Tibial artery (tissue), 4 donors: ENCODE results near the gene B3GALT4.
A peak's percentile ranks its signal among the peaks of the same experiment; 100 is the strongest.

Source experiments
- DNase-seq, 2 donors: peaks; one replicate each; pipeline ENCODE4 v3.0.0-alpha.2; 2019
- H3K27ac ChIP-seq, 2 donors: fragments of 200-600 bp; sonication (generic) in 1 of 2; 1 replicate in 1 of 2; 2 replicates in 1 of 2; pipeline ENCODE4 v1.5.1; 2018 to 2019; ENCODE audit warnings: mild to moderate bottlenecking in 1 of 2
- H3K27me3 ChIP-seq, 2 donors: fragments of 200-600 bp; sonication (generic) in 1 of 2; one replicate each; pipeline versions ENCODE4 v1.5.1 to v1.6.0; 2016 to 2019
- H3K36me3 ChIP-seq, 3 donors: fragments of 200-600 bp; sonication (generic) in 2 of 3; one replicate each; pipeline ENCODE4 v1.5.1; 2016 to 2019; ENCODE audit warnings: mild to moderate bottlenecking in 2 of 3
- H3K4me1 ChIP-seq, 4 donors: fragments of 200-600 bp; sonication (generic) in 2 of 4; 1 replicate in 3 of 4; 2 replicates in 1 of 4; pipeline ENCODE4 v1.5.1; 2016 to 2019
- H3K4me3 ChIP-seq, 2 donors: fragments of 200-600 bp; sonication (generic) in 1 of 2; 1 replicate in 1 of 2; 2 replicates in 1 of 2; pipeline ENCODE4 v1.5.1; 2018 to 2019; ENCODE audit warnings: mild to moderate bottlenecking in 2 of 2
- H3K9me3 ChIP-seq, 3 donors: fragments of 200-600 bp; sonication (generic) in 1 of 3; one replicate each; pipeline ENCODE4 v1.5.1; 2016 to 2019
- intact Hi-C: fragments of 100-400 bp; cut with DNase I; formaldehyde crosslinking; loops from one replicate; pipeline ENCODE4 v1.15.0; 2023; ENCODE audit warnings: low total_unique reads
- TF ChIP-seq, protein P1 (sequence below), 2 experiments: fragments of 200-600 bp in 1 of 2; fragments of 450-650 bp in 1 of 2; IDR thresholded peaks; one replicate each; pipeline ENCODE4 v1.5.1; 2017 to 2019; ENCODE audit warnings: antibody characterized with exemption in 2 of 2, mild to moderate bottlenecking in 1 of 2, moderate library complexity in 1 of 2

The B3GALT4 gene, protein sequence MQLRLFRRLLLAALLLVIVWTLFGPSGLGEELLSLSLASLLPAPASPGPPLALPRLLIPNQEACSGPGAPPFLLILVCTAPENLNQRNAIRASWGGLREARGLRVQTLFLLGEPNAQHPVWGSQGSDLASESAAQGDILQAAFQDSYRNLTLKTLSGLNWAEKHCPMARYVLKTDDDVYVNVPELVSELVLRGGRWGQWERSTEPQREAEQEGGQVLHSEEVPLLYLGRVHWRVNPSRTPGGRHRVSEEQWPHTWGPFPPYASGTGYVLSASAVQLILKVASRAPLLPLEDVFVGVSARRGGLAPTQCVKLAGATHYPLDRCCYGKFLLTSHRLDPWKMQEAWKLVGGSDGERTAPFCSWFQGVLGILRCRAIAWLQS

DNA sequence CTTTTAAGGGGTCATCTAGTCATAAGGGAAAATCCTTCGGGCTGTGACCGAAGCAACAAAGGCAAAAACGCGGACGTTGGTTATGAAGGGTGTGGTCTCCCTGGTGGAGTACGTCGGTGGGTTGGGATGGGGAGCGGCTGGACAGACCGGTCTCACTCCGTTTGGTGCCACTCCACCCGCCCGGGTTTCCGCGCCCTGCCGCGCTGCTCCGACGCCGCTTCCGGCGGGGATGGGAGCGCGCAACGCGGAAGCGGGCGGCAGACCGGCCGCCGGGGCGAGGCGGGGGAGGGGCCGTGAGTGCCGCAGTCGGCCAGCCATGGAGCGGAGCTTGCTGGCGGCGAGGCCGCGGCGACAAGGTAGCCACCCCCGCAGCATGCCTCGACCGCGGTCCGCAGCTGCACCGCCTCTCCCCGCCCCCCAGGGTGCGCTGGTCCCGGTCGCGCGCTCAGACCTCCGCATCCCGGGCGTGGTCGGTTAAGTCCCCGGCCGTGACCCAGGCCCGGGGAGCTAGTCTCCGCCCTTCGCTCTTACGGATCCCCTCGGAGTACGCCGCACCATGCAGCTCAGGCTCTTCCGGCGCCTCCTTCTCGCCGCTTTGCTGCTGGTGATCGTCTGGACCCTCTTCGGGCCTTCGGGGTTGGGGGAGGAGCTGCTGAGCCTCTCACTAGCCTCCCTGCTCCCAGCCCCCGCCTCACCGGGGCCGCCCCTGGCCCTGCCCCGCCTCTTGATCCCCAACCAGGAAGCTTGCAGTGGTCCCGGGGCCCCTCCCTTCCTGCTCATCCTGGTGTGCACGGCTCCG is at the start of gene B3GALT4:
TSS of gene B3GALT4 (plus strand) at position 260 of the 799 bp plus-strand sequence. CDS start at position 557, 297 bp downstream.
- DNase-seq = peak; percentile 77 to 85
- Histone ChIP-seq H3K36me3 (peaks cover 18 to 70% (median 36%) of the 10 kb centered on the region in 3 donors), H3K27ac (peak within 1 kb of the TSS; percentile 87), H3K27me3 (no peaks in the 10 kb centered on the region), H3K4me3 (peak within 1 kb of the TSS; percentile 79 to 83), H3K4me1 (peaks cover 6 to 60% (median 46%) of the 10 kb centered on the region in 4 donors), H3K9me3 (no peaks in the 10 kb centered on the region)
- intact Hi-C loops = no loop called here
- TF ChIP-seq, protein P1, sequence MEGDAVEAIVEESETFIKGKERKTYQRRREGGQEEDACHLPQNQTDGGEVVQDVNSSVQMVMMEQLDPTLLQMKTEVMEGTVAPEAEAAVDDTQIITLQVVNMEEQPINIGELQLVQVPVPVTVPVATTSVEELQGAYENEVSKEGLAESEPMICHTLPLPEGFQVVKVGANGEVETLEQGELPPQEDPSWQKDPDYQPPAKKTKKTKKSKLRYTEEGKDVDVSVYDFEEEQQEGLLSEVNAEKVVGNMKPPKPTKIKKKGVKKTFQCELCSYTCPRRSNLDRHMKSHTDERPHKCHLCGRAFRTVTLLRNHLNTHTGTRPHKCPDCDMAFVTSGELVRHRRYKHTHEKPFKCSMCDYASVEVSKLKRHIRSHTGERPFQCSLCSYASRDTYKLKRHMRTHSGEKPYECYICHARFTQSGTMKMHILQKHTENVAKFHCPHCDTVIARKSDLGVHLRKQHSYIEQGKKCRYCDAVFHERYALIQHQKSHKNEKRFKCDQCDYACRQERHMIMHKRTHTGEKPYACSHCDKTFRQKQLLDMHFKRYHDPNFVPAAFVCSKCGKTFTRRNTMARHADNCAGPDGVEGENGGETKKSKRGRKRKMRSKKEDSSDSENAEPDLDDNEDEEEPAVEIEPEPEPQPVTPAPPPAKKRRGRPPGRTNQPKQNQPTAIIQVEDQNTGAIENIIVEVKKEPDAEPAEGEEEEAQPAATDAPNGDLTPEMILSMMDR (IDR thresholded peaks at IDR 0.05) = peak; percentile 49 to 51

DNA sequence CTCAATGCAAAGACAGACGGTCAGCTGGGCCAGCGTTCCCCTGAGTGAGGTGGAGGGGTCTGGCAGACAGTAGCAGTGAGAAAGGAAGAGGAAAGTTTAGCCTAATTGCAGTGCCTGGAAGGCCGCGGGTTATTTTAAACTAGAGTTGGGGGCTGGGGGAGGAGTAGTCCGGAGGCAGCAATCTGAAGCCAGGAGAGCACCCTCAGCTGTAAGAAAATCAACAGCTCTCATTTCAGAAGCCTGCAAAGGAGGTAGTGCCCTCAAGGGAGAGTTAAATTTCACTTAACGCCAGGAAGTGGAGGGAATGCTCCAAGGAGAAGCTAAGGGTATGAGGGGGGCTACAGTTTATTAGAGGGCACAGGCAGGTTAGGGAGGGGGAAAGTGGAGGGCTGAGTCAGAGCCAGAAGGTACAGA is 41.7 kb upstream of the B3GALT4 start:
- H3K27me3 ChIP-seq = peaks cover 0 to 52% of the 10 kb centered on the region in 2 donors
- peak in 1 of 2 donors; percentile 27 for DNase-seq
- no peak overlapping the region for H3K4me3 ChIP-seq
- H3K27ac ChIP-seq = no peak overlapping the region
- H3K9me3 ChIP-seq = no peaks in the 10 kb centered on the region
- no peaks in the 10 kb centered on the region for H3K36me3 ChIP-seq
- TF ChIP-seq, protein P1 (IDR thresholded peaks at IDR 0.05) = no peak
- H3K4me1 ChIP-seq = no peaks in the 10 kb centered on the region
- intact Hi-C loops = no loop called here

DNA sequence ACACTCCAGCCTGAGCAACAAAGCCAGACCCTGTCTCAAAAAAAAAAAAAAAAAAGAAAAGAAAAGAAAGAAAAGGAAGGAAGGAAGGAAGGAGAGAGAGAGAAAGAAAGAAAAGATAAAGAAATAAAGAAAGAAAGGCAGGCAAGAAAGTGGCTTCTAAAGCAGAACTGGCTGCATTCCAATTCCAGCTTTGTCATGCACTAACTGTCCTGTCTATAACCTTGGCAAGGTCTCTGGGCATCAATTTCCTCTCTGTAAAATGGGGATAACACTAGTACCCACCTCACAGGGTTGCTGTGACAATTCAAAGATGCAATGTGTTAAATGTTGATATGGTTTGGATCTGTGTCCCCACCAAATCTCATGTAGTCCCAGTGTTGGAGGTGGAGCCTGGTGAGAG is 40.6 kb upstream of the B3GALT4 start:
- Histone ChIP-seq H3K4me1 (no peaks in the 10 kb centered on the region), H3K27ac (no peak overlapping the region), H3K4me3 (no peak overlapping the region), H3K9me3 (no peaks in the 10 kb centered on the region), H3K27me3 (peaks cover 0 to 54% of the 10 kb centered on the region in 2 donors), H3K36me3 (no peaks in the 10 kb centered on the region)
- DNase-seq = no peak
- TF ChIP-seq, protein P1 (IDR thresholded peaks at IDR 0.05) = no peak
- intact Hi-C loops = no loop called here

DNA sequence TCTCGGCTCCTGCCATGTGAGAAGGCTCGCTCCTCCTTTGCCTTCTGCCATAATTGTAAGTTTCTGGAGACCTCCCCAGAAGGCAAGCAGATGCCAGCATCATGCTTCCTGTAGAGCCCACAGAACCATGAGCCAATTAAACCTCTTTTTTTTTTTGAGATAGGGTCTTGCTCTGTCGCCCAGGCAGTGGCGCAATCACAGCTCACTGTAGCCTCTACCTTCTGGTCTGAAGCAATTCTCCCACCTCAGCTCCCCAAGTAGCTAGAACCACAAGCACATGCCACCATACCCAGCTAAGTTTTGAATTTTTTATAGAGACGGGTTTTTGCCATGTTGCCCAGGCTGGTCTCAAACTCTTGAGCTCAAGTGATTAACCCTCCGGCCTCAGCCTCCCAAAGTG is 40.1 kb upstream of the B3GALT4 start:
- intact Hi-C loops = no loop called here
- H3K4me1 ChIP-seq = no peaks in the 10 kb centered on the region
- H3K4me3 ChIP-seq = no peak overlapping the region
- no peak overlapping the region for H3K27ac ChIP-seq
- H3K9me3 ChIP-seq = no peaks in the 10 kb centered on the region
- TF ChIP-seq, protein P1 (IDR thresholded peaks at IDR 0.05) = no peak
- no peaks in the 10 kb centered on the region for H3K36me3 ChIP-seq
- peak in 1 of 2 donors; percentile 31 for DNase-seq
- peaks cover 0 to 54% of the 10 kb centered on the region in 2 donors for H3K27me3 ChIP-seq

DNA sequence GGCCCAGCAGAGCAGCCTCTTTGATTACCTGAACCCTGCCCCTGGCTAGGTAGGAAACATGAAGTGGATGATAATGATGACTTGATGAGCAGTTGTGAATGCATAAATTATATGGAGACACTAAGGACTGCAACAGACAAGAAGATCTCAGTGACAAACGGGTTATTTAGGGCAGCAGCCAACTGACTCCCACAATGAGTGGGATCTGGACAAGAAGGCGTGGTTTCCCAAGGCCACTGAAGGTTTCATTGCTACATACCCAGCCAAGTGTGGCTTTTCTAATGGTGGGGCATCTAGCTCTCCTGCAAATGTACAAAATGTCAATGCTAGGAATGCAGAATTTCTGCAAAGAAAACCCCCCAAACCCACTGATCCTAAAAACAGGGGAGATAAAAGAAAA is 39.2 kb upstream of the B3GALT4 start:
- no peaks in the 10 kb centered on the region for H3K9me3 ChIP-seq

More for the DNA sequence above, 39.2 kb upstream of the B3GALT4 start:
- TF ChIP-seq, protein P1 (IDR thresholded peaks at IDR 0.05) = no peak
- intact Hi-C loops = no loop called here
- H3K27ac ChIP-seq = no peak overlapping the region
- no peak overlapping the region for H3K4me3 ChIP-seq
- H3K4me1 ChIP-seq = no peaks in the 10 kb centered on the region
- H3K36me3 ChIP-seq = no peaks in the 10 kb centered on the region
- no peak for DNase-seq
- H3K27me3 ChIP-seq = peaks cover 0 to 54% of the 10 kb centered on the region in 2 donors
